Posterior cingulate gyrus (tissue), 11 donors: Measurements from ENCODE around the gene STIM2.
"Not testable (repeated sequence)": the region's sequence is repeated elsewhere in the genome, so short reads cannot be mapped to it uniquely, and the experiment has no call there.

Experiments
- DNase-seq, 10 donors: peaks; one replicate each; pipeline versions ENCODE4 v3.0.0 to v3.0.0-alpha.2; 2020 to 2021; ENCODE audit warnings: mixed read lengths in 3 of 10
- intact Hi-C: fragments of 100-400 bp; cut with DNase I; formaldehyde crosslinking; loops from one replicate; pipeline ENCODE4 v1.15.1; 2023

Gene STIM2

DNA sequence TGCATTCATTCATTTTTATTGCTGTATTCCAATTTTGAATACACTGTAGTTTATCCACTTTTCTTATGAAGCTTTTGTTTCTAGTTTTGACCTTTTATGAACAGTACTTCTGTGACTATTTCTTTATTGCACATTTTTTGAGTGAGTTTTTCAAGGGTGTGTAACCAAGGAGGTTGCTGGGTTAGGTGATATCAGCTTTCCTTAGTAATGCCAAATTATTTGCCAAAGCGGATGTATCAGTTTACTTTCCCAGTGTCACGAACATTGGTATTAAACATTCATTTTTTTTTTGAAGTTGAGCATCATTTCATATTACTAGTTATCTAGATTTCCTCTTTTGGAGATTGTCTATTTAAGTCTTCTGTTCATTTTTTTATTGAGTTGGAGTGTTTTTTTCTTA, 32.9 kb downstream of the STIM2 start:
- DNase-seq = no peak
- intact Hi-C loops = no loop called here

DNA sequence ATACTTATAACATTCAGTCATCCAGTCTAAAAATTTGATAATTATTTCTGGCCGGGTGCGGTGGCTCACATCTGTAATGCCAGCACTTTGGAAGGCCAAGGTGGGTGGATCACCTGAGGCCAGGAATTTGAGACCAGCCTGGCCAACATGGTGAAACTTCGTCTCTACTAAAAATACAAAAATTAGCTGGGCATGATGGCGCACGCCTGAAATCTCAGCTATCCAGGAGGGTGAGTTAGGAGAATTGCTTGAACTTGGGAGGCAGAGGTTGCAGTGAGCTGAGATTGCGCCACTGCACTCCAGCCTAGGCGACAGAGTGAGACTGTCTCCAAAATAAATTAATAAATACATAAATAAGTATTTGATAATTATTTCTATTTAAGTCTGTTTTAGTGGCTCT, 34.2 kb downstream of the STIM2 start:
- intact Hi-C loops, DNase-seq: not testable (repeated sequence)

DNA sequence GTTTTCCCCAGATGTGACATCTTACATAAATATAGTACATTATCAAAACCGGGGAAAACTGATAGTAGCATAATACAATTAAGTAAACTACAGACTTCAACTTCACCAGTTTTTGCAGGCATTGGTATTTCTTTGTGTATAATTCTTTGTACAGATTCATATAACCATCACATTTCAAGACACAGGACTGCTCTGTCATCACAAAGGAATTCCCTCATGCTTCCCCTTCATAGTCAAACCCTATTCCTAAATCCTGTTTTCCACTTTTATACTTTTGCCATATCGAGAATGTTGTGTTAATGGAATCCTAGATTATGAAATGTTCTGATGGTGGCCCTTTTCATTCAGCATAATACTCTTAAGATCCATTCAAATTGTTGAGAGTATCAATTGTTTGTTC, 36.0 kb downstream of the STIM2 start:
- intact Hi-C loops = no loop called here
- DNase-seq = no peak

DNA sequence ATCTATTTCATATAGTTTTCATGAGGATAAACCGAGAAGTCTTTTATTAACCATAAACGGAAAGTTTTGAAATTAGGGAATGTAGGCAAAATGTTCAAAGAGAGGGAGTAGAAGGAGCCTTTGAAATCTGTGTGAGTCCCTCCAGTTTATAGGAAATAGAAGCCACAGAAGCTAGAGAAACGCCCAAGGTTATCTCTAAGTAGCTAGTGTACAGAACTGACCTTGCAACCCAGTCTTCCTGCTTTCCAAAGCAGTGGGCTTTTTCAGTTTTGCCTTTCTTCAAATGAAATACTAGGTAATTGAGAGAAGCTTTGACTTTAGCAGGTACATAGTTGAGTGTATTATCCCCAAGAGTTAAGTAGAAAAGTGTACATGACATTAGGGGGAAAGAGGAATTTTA, 39.4 kb downstream of the STIM2 start:
- no peak for DNase-seq
- intact Hi-C loops = no loop called here

DNA sequence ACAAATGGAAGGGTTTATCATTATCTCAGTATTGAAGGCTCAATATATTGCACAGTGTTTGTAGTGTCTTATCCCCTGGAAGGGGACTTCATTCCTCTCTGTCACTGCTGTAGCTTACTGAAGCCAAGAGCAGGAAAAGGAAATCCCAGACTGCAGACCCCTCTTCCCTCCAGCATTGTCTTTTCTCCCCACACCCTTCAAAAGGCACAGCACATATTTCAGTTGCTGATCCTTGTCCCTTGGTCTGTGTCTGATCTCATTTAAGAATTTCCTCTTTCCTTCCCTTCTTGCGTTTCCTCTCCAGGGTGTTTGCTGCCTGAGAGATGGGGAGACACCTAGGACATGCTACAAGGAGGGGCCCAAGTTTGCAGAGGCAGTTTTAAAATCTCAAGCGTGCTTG, 40.1 kb downstream of the STIM2 start:
- intact Hi-C loops = no loop called here
- no peak for DNase-seq

DNA sequence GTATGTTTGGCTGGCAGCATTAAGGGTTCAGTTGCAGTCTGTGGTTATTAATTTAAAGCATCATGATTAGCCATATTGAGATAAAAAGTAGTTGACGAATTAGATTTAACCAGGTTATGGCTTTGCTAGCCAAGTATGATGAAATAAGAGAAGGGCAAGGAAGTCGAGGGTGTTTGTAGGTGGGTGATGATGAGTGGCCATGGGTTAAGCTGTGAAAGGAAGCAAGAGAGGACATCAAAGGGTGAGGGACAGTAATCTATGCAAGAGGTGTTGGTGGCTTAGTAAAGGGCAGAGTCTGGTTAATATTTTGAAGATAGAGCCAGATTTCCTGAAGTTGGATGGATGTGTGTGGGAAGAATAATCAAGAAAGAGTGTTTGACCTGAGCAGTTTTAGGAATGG, 44.5 kb downstream of the STIM2 start:
- DNase-seq = no peak
- intact Hi-C loops = no loop called here

DNA sequence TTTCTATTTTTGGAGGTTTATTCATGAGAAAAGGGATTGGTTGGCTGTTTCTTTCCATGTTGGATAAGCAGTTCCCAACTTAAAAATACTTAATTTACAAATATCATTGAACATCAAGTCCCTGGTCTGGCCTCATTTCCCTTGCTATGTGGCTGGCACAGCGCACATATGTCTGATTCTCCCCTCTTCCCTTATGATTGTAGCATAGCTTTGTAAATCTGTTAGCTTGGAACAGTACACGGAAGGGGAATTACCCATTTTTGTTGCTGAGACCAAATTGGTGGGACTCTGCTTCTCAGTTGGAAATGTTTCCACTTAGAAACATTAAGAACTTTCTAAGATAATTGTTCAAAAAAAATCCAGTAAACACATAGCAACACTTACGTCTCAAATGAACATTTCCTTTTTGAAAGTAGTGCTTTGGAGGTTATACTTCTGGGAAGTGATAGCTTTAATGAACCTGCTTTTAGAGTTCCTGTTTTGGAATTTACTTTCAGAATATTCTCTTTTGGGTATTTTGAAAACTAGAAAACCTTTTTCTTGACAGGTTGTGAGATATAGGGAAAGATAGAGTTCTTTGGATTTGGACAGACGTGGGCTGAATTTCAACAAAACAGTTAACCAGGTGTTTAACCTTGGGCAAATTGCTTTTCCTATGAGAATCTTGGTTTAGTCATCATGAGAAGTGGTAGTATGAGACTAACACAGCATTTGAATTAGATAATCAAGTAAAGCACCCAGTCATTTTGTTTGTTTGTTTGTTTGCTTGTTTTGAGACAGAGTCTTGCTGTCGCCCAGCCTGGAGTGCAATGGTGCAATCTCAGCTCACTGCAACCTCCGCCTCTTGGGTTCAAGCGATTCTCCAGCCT, 47.3 kb downstream of the STIM2 start:
- intact Hi-C loops = no loop called here

DNA sequence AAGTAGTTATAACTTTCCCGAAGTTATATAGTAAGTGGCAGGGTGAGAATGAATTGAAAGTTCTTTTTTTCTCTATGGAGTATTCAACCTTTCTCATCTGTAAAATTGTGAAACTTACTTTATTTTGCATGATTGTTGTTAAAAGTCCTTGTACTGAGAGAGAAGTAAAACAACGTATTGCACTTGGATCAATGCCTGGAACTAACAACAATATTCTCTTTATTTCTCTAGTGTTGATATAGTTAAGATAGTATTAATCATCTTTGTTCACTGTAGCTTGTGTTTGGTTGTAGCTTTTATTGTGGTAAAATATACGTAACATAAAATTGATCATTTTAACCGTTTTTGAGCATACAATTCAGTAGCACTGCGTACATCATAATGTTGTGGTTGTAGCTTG, 48.7 kb downstream of the STIM2 start:
- intact Hi-C loops = no loop called here
- DNase-seq = no peak

More for the DNA sequence above, 47.3 kb downstream of the STIM2 start:
- no peak for DNase-seq

DNA sequence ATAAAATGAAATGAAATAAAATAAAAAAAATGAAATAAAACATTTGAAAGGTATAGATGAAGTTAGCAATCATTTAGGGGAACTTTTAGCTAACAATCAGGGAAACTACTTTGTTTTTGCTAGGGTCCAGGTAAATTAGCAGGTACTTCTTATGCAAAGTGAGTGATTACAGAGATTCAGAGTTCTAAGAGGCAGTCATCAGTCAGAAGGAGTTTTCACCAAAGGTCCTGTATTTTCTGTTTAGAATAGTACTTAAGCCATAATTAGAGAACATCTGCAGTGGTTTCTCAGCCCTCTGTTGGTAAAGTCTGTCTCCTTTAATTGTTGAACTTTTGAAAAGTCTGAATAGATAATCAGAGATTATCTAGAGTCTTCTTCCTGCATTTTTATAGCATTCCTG, 50.6 kb downstream of the STIM2 start:
- no peak for DNase-seq
- intact Hi-C loops = no loop called here

DNA sequence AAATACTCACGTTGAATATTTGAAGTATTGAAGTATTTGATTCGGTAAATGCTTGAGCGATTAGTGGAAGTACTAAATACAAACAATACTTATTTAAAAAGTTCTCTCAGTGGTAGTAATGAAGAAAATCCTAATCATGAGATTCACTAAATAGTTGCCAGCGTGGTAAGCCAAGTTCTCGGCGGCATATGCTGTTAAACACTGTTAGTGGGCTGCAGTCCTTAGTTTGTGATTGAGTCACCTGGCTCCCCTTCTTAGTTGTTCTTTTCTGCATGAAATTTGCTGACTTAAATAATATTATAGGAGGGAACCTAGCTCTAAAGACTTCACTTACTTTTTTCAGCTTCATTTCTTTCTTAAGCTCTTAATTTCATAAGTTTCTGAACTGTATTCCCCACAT, 51.4 kb downstream of the STIM2 start:
- no peak for DNase-seq
- intact Hi-C loops = no loop called here

DNA sequence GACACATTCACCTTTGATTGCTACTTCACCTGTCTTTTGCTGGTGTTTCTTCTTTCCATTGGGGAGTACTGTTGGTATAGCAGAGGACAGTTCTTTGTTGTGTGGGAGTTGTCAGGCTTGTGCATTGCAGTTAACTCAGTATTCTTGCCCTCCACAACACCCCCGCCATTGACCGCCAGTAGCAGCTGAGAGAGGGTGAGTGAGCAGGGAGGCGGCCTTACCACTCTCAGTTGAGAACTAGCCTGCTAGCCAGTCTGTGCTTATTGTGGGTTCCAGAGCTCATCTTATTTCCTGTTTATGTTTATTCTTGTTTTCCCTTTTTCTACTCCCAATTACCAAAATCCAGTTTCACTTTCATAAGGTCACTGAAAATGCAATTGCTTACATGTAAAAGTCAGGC, 52.2 kb downstream of the STIM2 start:
- intact Hi-C loops = no loop called here
- no peak for DNase-seq

DNA sequence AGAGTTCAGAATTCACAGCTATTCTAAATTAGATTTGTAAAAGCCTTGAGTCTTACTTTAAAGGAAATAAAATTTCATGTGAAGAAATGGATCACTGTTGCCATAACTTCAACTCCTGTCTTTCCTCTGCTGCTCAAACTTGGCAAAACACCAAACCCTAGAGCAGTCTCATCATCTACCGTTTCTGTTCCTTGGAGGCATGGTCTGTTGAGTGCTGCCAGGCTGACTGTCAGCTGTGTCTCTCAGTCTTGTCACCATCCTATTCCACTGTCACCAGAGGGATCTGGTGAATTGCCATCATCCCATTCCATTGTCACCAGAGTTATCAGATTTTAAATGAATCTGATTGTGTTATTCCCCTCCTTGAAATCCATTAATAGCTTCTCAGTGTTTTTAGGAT, 55.6 kb downstream of the STIM2 start:
- intact Hi-C loops = no loop called here
- DNase-seq = peak in 1 of 10 donors; percentile 11

DNA sequence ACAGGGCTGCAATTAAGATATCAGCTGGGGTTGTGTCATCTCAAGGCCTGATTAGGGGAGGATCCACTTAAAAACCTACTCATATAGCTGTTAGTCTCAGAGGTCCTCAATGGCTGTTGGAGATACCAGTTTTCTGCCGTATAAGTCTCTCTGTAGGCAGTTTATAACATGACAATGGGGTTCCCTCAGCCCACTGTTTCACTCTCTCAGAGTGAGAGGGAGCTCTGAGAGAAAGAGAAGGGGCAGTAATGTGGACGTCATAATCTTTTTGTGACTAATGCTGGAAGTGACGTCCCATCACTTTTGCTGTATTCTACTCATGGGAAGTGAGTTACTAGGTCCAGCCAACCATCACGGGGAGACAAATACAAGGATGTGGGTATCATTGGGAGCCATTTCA, 70.3 kb downstream of the STIM2 start:
- intact Hi-C loops = no loop called here
- DNase-seq = no peak

DNA sequence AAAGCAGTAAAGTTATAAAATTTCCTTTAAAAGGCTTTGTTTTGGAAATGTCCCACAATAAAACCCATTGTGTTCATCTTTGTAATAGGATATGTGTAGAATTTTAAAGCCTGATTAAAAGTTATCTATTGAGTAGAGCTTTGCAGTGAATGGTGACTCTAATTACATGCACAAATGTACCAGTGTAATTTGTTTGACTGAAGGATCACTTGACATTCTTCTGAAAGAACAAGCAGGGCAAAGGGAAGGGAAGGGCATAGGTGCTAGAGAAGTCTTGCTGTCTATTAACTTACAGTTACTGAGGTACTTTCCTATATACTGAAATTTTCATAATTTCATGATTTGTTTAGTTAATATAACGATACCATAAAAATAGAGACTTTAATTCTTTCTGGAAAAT, 70.8 kb downstream of the STIM2 start:
- DNase-seq = no peak
- intact Hi-C loops = no loop called here

DNA sequence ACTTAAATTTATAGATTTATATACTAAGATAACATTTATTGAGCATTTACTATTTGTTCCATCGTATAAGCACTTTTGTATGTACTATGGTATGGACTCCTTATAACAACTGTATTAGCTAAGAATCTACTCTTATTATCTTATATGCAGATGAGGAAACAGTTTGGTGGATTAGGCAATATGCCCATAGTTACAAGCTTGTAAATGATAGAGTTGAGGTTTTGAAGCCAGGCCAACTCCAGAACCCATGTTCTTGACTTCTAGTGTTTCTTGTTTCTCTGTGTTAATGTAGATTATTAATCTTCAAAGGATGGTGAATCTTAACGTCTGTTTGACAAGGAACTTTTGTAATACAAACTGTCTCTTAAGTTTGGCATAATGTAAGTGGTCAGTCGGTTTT, 71.3 kb downstream of the STIM2 start:
- intact Hi-C loops = no loop called here
- no peak for DNase-seq

DNA sequence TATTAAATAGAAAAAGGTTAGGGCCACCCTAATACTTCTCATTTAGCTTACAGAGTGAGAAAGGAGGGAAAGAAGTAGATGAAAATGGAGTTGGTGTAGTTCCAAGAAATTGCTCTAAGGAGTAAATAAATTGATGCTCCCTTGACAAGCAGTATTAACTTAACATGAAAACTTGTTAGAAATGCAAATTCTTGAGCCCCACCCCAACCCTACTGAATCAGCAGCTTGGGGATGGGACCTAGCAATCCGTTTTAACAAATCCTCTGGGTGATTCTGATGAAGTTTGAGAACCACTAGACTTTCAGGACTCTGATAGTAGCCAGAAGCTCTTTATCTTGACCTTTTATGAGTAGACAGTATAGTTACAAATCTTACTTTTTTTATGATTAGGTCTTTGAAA, 74.8 kb downstream of the STIM2 start:
- no peak for DNase-seq
- intact Hi-C loops = no loop called here

DNA sequence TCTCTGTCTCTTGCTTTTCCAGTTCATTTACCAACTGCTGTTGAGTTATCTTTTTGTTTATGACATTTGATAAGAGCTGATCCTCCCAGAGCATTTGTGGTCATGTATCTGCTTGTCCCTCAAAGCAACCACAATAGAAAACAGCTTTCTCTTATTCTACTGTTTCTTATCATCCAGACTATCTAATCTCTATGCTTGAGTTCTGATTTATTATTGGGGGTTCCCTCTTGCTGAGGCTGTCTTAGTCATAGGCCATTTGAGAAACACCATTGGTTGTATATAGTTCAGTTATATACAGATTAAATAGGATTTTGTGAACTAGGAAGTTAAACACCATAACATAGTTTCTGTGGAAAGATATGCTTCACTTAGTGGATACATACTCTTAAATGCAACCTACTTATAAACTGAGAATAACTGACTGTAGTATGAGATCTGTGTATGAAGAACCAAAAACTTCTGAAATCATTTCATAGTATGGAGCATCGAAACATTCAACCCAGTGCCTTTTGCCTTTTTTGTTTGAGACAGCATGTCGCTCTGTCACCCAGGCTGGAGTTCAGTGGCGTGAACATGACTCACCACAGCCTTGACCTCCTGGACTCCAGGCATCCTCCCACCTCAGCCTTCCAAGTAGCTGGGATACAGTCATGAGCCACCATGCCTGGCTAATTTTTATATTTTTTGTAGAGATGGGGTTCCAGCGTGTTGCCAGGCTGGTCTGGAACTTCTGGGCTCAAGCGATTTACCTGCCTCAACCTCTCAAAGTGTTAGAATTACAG, 75.8 kb downstream of the STIM2 start:
- intact Hi-C loops = no loop called here
- DNase-seq = peak in 1 of 10 donors; percentile 66

DNA sequence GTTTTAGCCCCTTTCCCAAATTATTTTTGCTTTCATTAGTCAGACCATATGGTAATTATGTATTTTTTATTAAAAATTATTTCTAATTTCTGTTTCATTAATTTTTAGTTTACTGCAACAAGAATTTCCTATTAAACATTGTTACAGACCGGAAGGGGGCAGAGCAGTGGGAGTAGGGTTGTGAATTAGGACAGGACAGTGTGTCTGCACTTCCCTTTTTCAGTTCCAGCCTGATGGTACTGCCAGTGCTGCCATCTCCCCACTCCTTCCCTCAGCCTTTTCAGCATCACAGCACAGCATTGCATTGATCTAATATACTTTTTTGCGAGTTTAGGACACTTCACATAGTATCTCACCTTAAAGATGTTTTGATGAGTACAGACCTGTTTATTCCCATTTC, 76.5 kb downstream of the STIM2 start:
- intact Hi-C loops = no loop called here
- no peak for DNase-seq

DNA sequence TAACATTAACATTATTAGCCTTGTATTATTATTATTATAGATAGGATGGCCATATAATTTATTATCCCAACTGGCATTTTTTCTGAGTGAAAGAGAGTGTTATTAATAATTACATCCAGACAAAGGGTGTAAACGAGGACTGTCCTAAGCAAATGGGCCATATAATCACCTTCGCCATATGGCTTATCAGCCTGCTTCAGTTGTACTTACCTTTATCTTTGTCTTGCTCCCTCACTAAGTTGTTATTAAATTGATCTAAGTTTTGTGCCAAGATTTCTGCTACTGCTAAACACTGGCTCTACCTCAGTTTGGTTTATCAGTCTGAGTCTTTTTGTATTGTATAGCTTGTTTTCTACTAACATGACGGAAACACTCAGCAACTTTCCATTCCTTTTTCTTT, 76.9 kb downstream of the STIM2 start:
- intact Hi-C loops = no loop called here
- DNase-seq = no peak

DNA sequence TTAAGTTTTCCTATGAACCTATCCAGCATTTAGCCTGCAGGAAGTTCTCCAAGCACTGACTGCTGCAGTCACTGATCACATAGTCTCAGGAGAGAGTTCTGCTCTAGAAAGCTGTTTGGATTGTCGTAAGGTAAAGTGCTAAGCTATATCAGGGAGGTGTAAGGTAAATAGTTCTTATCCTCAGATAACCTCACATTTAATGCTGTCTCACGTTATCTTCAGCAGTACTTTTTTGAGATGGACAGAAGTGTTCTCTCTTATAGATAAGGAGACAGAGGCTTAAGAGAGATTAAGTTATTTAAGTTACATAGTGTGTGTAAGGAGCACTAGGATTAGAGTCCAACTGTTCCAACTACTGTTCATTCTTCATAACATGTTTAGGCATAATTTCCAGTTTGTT, 77.9 kb downstream of the STIM2 start:
- intact Hi-C loops = no loop called here
- no peak for DNase-seq

DNA sequence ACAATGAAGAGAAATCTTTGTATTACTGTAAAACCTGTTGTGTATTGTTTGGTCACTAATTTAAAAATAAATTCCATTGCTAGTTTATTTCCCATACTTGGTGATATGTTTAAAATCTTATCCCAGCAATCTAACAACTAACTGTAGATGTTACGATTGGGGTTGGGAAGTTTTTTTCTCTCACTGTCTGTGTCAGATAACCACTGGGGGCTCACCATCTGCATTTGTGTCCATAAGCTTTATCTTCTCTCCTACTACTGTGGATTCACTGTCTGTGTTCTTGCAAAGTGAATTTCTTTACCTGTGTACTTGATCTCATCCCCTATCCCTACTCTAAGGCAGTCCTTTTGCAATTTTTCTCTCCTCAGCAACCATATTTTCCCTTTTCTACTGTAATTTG, 81.3 kb downstream of the STIM2 start:
- DNase-seq = no peak
- intact Hi-C loops = no loop called here

DNA sequence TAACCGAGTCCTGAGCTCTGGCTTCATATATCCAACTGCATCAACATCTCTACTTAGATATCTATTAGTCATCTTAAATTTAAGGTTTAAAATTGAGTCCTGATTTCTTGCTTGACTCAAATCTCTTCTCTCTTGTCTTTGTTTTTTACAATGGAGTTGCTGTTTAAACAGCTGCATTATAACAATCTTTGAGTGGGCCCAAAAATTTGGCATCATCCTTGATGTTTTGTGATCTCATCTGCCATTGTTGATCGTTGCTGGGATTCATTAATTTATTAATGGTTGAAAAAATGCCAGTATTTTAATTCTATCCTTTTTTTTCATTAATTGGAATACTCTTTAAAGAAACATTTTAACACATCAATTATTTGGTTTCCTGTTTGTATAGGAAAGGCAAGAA, 82.2 kb downstream of the STIM2 start:
- no peak for DNase-seq

More for the DNA sequence above, 82.2 kb downstream of the STIM2 start:
- intact Hi-C loops = no loop called here
